Measurements from ENCODE around the gene USP37. TPM values are rescaled to one million over a fixed set of nuclear protein-coding genes. Genes with fewer than 3 reads are reported as not detected.

USP37 gene
- total RNA-seq, 1 donor from 2014 or later, result 25.5 TPM

DNA sequence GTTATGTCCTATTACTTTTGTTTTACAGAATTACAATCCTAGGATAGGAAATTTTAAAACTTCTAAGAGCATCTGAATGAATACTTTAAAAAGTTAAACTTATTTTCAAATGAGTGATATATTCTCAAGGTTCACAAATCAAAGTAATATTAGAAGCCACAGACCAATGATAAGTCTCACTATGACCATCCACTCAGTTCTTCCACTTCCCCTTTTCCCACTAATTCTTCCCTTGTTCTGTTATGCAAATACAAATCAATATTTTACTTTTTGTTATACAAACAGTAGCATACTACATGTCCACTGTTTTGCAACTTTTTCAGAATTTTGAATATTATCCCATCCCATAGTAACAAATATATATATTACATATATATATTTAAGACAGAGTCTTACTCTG is 20.2 kb downstream of the USP37 start:
- no peak overlapping the region for H3K4me3 Mint-ChIP-seq (ENCODE audit: low read depth)
- peaks cover 1% of the 10 kb centered on the region for H3K9me3 Mint-ChIP-seq (ENCODE audit: low read depth)
- H3K36me3 Mint-ChIP-seq (ENCODE audit: insufficient read depth), result peaks cover 23% of the 10 kb centered on the region
- DNase-seq (ENCODE audit: low spot score, unreplicated experiment), result no peak
- H3K27ac Mint-ChIP-seq, result no peak overlapping the region
- H3K27me3 Mint-ChIP-seq, result no peaks in the 10 kb centered on the region
- no peaks in the 10 kb centered on the region for H3K4me1 Mint-ChIP-seq (ENCODE audit: low read depth)
- TF ChIP-seq, protein P1, sequence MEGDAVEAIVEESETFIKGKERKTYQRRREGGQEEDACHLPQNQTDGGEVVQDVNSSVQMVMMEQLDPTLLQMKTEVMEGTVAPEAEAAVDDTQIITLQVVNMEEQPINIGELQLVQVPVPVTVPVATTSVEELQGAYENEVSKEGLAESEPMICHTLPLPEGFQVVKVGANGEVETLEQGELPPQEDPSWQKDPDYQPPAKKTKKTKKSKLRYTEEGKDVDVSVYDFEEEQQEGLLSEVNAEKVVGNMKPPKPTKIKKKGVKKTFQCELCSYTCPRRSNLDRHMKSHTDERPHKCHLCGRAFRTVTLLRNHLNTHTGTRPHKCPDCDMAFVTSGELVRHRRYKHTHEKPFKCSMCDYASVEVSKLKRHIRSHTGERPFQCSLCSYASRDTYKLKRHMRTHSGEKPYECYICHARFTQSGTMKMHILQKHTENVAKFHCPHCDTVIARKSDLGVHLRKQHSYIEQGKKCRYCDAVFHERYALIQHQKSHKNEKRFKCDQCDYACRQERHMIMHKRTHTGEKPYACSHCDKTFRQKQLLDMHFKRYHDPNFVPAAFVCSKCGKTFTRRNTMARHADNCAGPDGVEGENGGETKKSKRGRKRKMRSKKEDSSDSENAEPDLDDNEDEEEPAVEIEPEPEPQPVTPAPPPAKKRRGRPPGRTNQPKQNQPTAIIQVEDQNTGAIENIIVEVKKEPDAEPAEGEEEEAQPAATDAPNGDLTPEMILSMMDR (IDR thresholded peaks at IDR 0.05; ENCODE audit: unreplicated experiment), result no peak

DNA sequence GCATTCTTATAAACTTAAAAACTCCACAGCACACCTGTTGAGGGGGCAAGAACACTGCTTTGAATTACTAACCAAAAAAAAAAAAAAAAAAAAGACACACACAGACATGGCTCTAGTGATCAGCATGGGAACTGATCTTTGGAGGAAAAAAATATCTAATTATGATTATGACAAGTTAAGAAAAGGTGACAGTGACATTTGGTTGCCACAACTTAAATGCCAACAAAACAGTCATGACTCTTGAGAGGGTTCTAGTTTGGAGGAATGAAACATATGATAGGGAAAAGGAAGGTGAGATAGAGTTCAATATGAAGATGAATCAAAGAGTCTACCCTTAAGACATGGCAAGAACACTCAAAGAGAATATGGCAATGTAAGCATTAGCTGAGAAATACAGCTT is 20.6 kb downstream of the USP37 start:
- Mint-ChIP-seq H3K27ac (no peak overlapping the region), H3K4me1 (ENCODE audit: low read depth) (no peaks in the 10 kb centered on the region), H3K36me3 (ENCODE audit: insufficient read depth) (peaks cover 21% of the 10 kb centered on the region), H3K27me3 (no peaks in the 10 kb centered on the region), H3K9me3 (ENCODE audit: low read depth) (no peaks in the 10 kb centered on the region), H3K4me3 (ENCODE audit: low read depth) (no peak overlapping the region)
- TF ChIP-seq, protein P1 (IDR thresholded peaks at IDR 0.05; ENCODE audit: unreplicated experiment), result no peak
- no peak for DNase-seq (ENCODE audit: low spot score, unreplicated experiment)

DNA sequence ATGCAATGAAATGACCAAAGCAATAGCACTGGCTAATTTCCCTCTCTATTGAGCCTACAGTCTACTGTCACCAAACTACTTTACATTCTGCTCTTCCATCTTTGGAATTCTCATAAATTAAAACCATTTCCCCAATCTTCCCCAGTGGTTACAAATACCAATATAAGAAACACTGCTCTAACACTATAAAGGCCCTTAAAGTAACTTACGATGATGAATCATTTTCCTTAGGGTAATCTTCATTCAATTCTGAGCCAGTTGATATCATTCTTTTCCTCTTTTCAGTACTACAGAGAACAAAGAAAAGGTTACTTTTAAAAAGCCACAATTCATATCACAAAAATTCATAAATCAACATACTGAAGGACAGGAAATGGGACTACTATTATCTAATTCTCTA is 22.1 kb downstream of the USP37 start:
- H3K27me3 Mint-ChIP-seq, result no peaks in the 10 kb centered on the region
- no peak overlapping the region for H3K27ac Mint-ChIP-seq
- DNase-seq (ENCODE audit: low spot score, unreplicated experiment), result no peak
- H3K36me3 Mint-ChIP-seq (ENCODE audit: insufficient read depth), result peaks cover 13% of the 10 kb centered on the region
- H3K4me1 Mint-ChIP-seq (ENCODE audit: low read depth), result no peaks in the 10 kb centered on the region
- H3K4me3 Mint-ChIP-seq (ENCODE audit: low read depth), result no peak overlapping the region
- no peaks in the 10 kb centered on the region for H3K9me3 Mint-ChIP-seq (ENCODE audit: low read depth)
- TF ChIP-seq, protein P1 (IDR thresholded peaks at IDR 0.05; ENCODE audit: unreplicated experiment), result no peak

DNA sequence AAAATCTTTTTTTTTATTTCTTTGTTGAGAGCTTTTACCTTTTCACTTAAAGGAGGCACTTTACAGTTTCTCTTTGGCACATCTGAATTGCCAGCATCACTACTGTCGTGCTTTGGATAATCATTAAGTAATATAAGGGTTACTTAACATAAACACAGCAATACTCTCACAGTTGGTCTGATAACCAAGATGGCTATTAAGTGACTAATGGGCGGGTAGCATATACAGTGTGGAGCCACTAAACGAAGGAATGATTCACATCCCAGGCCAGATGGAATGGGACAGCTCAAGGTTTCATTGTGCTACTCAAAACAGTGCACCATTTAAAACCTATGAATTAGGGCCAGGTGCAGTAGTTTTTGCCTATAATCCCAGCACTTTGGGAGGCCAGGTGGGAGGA is 28.1 kb downstream of the USP37 start:
- H3K4me3 Mint-ChIP-seq (ENCODE audit: low read depth), result no peak overlapping the region
- DNase-seq (ENCODE audit: low spot score, unreplicated experiment), result no peak
- H3K4me1 Mint-ChIP-seq (ENCODE audit: low read depth), result no peaks in the 10 kb centered on the region
- H3K27me3 Mint-ChIP-seq, result no peaks in the 10 kb centered on the region
- TF ChIP-seq, protein P1 (IDR thresholded peaks at IDR 0.05; ENCODE audit: unreplicated experiment), result no peak
- H3K36me3 Mint-ChIP-seq (ENCODE audit: insufficient read depth), result peaks cover 8% of the 10 kb centered on the region
- no peaks in the 10 kb centered on the region for H3K9me3 Mint-ChIP-seq (ENCODE audit: low read depth)
- no peak overlapping the region for H3K27ac Mint-ChIP-seq

DNA sequence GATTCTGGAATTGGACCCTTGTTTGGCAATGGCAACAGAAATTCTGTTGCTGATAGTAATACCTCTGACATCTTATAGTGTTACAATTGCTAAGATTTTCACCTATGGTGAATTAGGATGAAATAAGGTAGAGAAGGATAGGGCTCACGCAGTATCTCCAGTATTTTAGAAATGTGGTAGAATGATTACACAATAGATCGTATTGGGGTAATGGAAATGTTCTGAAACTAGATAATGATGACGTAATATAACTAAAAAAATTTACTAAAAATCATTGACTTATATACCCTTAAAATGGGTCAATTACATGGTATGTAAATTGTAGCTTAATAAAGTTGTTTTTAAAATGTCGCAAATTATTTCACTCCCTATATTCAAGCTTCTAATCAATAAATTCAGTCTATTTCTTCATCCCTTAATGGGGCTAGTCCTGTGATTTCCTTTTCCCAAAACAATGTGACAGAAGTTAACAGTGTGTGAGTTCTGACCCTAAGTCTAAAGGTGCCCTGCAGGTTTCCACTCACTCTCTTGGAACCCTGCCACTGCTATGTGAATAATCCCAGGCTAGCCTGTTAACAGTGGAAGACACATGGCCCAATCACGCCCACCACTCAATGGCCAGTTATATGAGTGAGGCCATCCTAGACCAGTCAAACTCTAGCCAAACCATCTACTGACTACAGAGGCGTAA is 31.2 kb downstream of the USP37 start:
- Mint-ChIP-seq H3K27me3 (no peaks in the 10 kb centered on the region), H3K27ac (no peak overlapping the region), H3K36me3 (ENCODE audit: insufficient read depth) (peaks cover 14% of the 10 kb centered on the region), H3K9me3 (ENCODE audit: low read depth) (no peaks in the 10 kb centered on the region), H3K4me3 (ENCODE audit: low read depth) (no peak overlapping the region), H3K4me1 (ENCODE audit: low read depth) (no peaks in the 10 kb centered on the region)
- TF ChIP-seq, protein P1 (IDR thresholded peaks at IDR 0.05; ENCODE audit: unreplicated experiment), result no peak
- DNase-seq (ENCODE audit: low spot score, unreplicated experiment), result no peak

All from progenitor cell of endocrine pancreas (in vitro differentiated cells).